ENCODE measurements around the gene LPAR3.

The LPAR3 gene

DNA sequence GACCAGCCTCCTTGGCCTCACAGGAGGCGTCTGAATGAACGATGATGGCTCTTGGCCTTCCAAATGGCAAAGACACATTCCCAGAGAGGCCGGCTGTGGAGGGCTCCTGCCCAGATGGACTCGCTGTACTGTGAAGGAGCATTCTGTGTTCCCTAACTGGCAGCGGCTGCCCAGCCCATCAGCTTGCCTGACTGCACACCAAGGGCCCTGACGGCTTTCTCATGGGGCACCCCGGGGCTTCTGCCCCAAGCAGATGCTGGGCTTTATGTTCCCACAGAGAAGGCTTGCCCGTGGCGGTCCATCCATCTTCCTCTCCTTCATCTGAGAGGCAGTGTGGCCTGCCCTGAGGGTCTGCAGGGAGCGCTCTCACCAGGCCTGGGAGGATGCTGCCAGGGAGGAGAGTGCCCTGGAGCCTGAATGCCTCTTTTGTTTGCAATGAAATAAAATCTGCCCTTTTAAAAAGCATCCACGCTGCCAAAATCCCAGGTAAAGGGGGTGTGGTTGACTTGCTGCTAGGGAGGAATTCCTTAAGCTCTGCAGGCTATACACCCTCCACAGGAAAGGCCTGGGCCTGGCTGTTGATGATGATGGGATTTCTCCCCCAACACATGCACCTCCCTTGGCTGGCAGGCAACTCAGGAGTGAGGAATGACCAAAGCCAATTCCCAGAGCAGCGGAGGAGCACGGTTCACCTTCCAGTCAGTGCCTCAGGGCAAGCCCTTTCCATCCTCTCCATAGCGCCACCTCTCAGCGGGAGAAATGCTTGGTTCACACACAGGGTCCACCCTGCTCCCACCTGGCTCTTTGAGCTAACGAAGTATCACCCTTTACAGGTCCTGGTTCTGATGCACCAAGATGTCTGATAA, 118.1 kb downstream of the LPAR3 start:
- no peak for DNase-seq (ENCODE audit: low read depth in 2 of 2)

GRCh38 chr1:84773933-84774497, 119.0 kb downstream of the LPAR3 start:
- DNase-seq (ENCODE audit: low read depth in 2 of 2), result no peak

- DNase-seq (ENCODE audit: low read depth in 2 of 2), result no peak
These were observed 119.8 kb downstream of the LPAR3 start for GRCh38 chr1:84773195-84773594.

- DNase-seq (ENCODE audit: low read depth in 2 of 2), result peak; percentile 32 to 80
These were observed 120.5 kb downstream of the LPAR3 start for GRCh38 chr1:84772428-84772943.

DNA sequence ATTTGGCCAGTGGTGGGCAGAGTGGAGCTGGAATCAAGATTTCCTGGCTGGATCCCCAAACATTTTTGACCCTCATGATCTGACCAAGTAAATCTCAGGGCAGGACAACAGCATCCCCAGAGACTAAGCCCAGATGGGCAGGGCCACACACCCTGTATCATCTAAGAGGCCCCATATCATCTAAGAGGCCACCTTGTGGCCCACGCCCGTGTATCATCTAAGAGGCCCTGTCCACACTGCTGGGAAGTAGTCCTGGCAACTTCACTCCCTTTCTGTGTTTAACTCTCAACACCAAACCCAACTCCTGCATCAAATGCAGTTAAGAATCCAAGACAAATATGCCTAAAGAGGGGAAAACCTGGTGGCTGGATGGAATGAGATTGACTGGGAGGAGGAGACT, 121.1 kb downstream of the LPAR3 start:
- DNase-seq (ENCODE audit: low read depth in 2 of 2), result no peak

GRCh38 chr1:84770481-84770880, 122.5 kb downstream of the LPAR3 start:
- DNase-seq (ENCODE audit: low read depth in 2 of 2), result no peak

DNA sequence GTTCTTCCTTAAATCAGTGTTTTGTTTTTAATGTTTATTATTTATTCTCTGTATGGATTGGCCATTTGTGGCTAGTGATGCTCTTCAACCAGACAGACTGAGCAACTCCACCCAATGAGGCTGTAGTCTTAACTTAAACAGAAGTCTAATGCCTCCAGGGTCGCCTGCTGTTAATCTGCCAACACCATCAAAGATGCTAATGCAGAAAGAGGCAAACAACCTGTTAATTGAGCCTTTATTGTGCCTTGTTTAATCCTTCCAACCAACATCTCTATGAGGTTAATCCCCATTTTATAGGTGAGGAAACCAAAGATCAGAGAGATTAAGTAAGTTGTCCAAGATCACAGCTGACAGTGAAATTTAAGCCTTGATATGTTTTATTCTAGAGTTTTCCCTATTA, 123.4 kb downstream of the LPAR3 start:
- no peak for DNase-seq (ENCODE audit: low read depth in 2 of 2)

DNA sequence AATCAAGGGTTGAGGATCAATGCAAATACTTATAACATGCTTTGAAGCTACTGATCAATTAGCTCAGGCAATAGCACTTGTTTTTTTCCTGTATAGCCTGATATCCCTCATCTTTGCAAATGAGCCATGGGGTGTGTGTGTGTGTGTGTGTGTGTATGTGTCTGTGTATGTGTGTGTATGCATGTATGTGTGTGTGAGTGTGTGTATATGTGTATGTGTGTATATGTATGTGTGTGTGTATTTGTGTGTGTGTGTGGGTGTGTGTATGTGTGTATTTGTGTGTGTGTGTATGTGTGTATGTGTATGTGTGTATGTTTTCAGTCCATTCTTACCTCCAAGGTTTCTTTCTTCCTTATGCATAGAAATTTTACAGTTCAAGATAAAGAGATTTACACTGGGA, 124.4 kb downstream of the LPAR3 start:
- no peak for DNase-seq (ENCODE audit: low read depth in 2 of 2)

- DNase-seq (ENCODE audit: low read depth in 2 of 2), result no peak
These were observed 128.9 kb downstream of the LPAR3 start for GRCh38 chr1:84763912-84764680.

DNA sequence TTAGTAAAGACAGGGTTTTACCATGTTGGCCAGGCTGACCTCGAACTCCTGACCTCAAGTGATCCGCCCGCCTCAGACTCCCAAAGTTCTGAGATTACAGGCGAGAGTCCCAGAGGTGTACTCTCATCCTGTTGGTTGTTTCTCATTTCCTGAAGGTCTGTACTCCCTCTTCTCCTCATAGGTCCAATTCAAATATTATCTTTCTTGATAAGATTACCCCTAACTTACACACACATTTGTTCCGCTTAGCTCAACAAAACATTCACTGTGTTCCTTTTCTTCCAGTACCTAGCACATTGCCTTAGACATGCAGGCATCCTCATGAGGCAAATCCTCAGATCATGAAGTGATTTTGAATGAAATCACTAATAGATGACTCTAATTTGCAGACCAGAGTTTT, 130.3 kb downstream of the LPAR3 start:
- DNase-seq (ENCODE audit: low read depth in 2 of 2), result no peak

All from stimulated activated CD4-positive, alpha-beta T cell treated with anti-CD3 and anti-CD28 coated beads, Interleukin-1b, Interleukin-23, amount 100 ng/mL, for 4 hours (primary cell).